GM12891 (cell line): ENCODE results near the gene NEK7. TPM values are rescaled to one million over a fixed set of nuclear protein-coding genes. Genes with fewer than 3 reads are reported as not detected.

Experiments
- DNase-seq: peaks from one replicate; pipeline ENCODE4 v3.0.0; 2011; ENCODE audit warnings: low spot score; ENCODE audit not compliant: insufficient read length
- FAIRE-seq: peaks from 2 replicates; lab custom pipeline; 2011; peaks lifted over from hg19 to GRCh38; lab: Jason Lieb, UNC
- PAX5 ChIP-seq: IDR thresholded peaks from 2 replicates; pipeline ENCODE4 v1.6.1; 2011; ENCODE audit warnings: low read length, moderate library complexity, mild to moderate bottlenecking; ENCODE audit not compliant: insufficient read depth, severe bottlenecking
- POLR2A ChIP-seq: IDR thresholded peaks from 2 replicates; pipeline ENCODE4 v1.6.1; 2011; ENCODE audit warnings: low read depth, low read length, control low read depth
- POLR2AphosphoS5 ChIP-seq: IDR thresholded peaks from 2 replicates; pipeline ENCODE4 v1.6.1; 2011; ENCODE audit warnings: low read depth, low read length, control low read depth
- POU2F2 ChIP-seq: IDR thresholded peaks from 2 replicates; pipeline ENCODE4 v1.6.1; 2011; ENCODE audit warnings: low read depth, mild to moderate bottlenecking, control low read depth, low read length, moderate library complexity
- SPI1 ChIP-seq: IDR thresholded peaks from 2 replicates; pipeline ENCODE4 v1.6.1; 2011; ENCODE audit warnings: low read depth, low read length, control low read depth
- TAF1 ChIP-seq: IDR thresholded peaks from 2 replicates; pipeline ENCODE4 v1.6.1; 2011; ENCODE audit warnings: low read depth, low read length, control low read depth
- polyA plus RNA-seq: library from polyadenylated mRNA; unstranded; fragments of >200 nt; gene quantifications from one replicate; pipeline ENCODE4 v1.2.1, GENCODE V29; 2012; ENCODE audit warnings: low read depth, missing spikeins, inconsistent platforms; ENCODE audit not compliant: missing spikeins

The NEK7 gene
- 9.0 TPM for polyA plus RNA-seq

GRCh38 chr1:198156745-198157240, at the start of gene NEK7:
NEK7 (plus strand) TSS chr1:198156998; CDS start chr1:198232581, 75,583 bp downstream.
- FAIRE-seq (peak; percentile 84), DNase-seq (peak; percentile 36)
- no peak for TF ChIP-seq PAX5
- TF ChIP-seq POLR2A = 0 out of 2 replicates have a peak, but pooled peaks have one; percentile 45

- FAIRE-seq (no peak), DNase-seq (no peak)
- TF ChIP-seq POU2F2 = no peak
- no peak for TF ChIP-seq TAF1
Measured at GRCh38 chr1:198107091-198107501, 49.7 kb upstream of the NEK7 start.

GRCh38 chr1:198108636-198109370, 48.0 kb upstream of the NEK7 start:
- FAIRE-seq = no peak
- TF ChIP-seq POLR2A = no peak
- TF ChIP-seq TAF1 = no peak
- no peak for TF ChIP-seq PAX5
- no peak for TF ChIP-seq POLR2AphosphoS5
- TF ChIP-seq POU2F2 = no peak

GRCh38 chr1:198109371-198109715, 47.5 kb upstream of the NEK7 start:
- FAIRE-seq = no peak
- DNase-seq = no peak
- TF ChIP-seq POLR2A (no peak), SPI1 (no peak), TAF1 (no peak), POLR2AphosphoS5 (no peak), PAX5 (no peak), POU2F2 (no peak)

More at GRCh38 chr1:198108636-198109370, 48.0 kb upstream of the NEK7 start:
- DNase-seq = no peak

GRCh38 chr1:198113342-198113750, 43.5 kb upstream of the NEK7 start:
- no peak for FAIRE-seq
- DNase-seq = no peak
- no peak for TF ChIP-seq POU2F2
- TF ChIP-seq POLR2A = no peak
- TF ChIP-seq TAF1 = no peak
- no peak for TF ChIP-seq PAX5
- no peak for TF ChIP-seq POLR2AphosphoS5
- TF ChIP-seq SPI1 = no peak

GRCh38 chr1:198116069-198116468, 40.7 kb upstream of the NEK7 start:
- FAIRE-seq (no peak), DNase-seq (no peak)
- TF ChIP-seq POU2F2 (no peak), TAF1 (no peak), POLR2A (no peak), POLR2AphosphoS5 (no peak), PAX5 (no peak), SPI1 (no peak)

GRCh38 chr1:198116469-198116868, 40.3 kb upstream of the NEK7 start:
- FAIRE-seq (no peak), DNase-seq (no peak)
- TF ChIP-seq SPI1 (no peak), POU2F2 (no peak), POLR2AphosphoS5 (no peak), PAX5 (no peak), TAF1 (no peak), POLR2A (no peak)

GRCh38 chr1:198117267-198117666, 39.5 kb upstream of the NEK7 start:
- no peak for DNase-seq
- no peak for FAIRE-seq
- no peak for TF ChIP-seq SPI1
- no peak for TF ChIP-seq TAF1
- no peak for TF ChIP-seq PAX5
- no peak for TF ChIP-seq POLR2A
- no peak for TF ChIP-seq POU2F2

- DNase-seq = no peak
- no peak for TF ChIP-seq PAX5
- no peak for TF ChIP-seq POLR2AphosphoS5
- no peak for TF ChIP-seq POLR2A
- no peak for TF ChIP-seq SPI1
- TF ChIP-seq POU2F2 = no peak
- no peak for TF ChIP-seq TAF1
- FAIRE-seq = no peak
Measured at GRCh38 chr1:198118134-198118533, 38.7 kb upstream of the NEK7 start.

- no peak for DNase-seq
- FAIRE-seq = no peak
- TF ChIP-seq PAX5 (no peak), SPI1 (no peak), POU2F2 (no peak), POLR2AphosphoS5 (no peak), TAF1 (no peak), POLR2A (no peak)
Measured at GRCh38 chr1:198119906-198120305, 36.9 kb upstream of the NEK7 start.
